Activated CD4-positive, CD25-positive, alpha-beta regulatory T cell treated with anti-CD3 and anti-CD28 coated beads, Interleukin-2, amount 50 U/mL, for 16 hours (primary cell): Measurements from ENCODE around the gene CD151.

Experiments used
- DNase-seq: peaks from one replicate; pipeline ENCODE4 v3.0.0-alpha.2; 2020; ENCODE audit warnings: low read depth, low spot score

CD151 gene

DNA sequence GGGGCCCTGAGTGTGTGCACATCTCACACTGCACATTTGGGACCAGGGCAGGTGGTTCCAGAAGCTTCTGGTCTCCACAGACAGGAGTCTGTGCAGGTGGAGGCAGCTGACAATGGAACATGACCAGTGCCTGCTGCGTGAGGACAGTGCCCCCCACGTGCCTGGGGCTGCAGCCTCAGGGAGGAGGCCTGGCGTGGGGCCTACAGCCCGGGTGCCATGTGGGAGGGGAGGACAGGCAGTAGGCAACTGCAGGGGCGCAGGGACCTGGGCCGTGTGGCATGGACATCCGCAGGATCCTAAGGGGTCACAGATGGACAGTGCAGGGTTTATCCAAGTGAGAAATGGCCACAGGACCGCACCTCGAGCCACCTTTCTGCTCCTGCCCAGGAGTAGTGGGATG, 38.7 kb downstream of the CD151 start:
- DNase-seq, result no peak

DNA sequence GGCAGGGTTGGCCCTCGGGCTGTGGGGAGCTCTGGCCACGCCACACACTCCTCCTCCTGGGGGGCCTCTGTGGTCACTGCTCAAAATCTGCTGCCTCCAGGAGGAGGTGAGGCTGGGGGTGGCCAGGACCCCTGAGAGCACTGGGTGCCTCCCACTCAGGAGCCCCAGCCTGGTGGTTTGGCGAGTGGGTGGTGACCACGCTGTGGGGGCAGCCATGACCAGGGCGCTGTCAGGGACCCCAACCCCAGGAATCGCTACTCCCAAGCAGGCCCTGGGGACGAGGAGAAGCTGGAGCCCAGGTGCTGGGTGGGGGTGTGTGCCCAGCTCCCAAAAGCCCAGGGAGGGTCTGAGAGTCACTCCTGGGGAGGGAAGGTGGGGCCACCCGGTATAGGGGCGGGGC, 40.0 kb downstream of the CD151 start:
- no peak for DNase-seq

DNA sequence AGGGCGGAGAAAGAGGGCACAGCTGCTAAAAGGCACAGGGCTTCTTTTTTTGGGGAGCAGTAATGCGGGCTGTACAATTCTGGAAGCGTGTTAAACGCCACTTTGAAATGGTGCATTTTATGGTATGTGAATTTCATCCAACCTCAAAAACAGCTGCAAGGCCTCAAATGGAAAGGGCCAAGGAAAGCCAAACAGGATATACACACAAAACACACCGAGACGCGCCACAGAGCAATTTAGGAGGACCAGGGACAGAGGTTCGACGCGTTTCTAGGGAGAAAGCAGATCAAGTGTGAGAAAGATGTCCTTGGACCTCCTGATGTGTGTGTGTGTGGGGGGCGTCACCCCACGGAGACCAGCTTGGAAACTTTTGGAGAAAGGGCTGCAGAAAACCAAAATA, 41.0 kb downstream of the CD151 start:
- no peak for DNase-seq

DNA sequence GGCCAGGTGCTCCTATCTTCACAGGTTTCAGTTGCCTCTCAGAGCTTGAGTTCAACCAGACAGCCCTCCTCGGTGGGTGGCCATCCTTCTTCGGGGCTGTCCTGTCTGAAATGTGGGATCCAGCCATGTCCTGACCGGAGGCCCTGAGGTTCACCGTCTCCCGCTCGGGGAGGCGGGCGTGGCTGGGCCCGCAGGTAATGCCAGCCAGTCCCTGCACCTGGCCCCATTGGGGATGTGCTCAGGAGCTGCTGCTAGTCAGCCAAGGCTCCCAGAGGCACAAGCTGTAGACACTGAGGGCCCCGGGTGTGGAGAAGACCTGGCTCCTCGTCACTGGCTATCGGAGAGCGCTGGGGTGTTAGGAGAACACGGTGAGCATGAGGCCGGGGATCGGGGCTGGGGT, 42.5 kb downstream of the CD151 start:
- DNase-seq, result no peak

DNA sequence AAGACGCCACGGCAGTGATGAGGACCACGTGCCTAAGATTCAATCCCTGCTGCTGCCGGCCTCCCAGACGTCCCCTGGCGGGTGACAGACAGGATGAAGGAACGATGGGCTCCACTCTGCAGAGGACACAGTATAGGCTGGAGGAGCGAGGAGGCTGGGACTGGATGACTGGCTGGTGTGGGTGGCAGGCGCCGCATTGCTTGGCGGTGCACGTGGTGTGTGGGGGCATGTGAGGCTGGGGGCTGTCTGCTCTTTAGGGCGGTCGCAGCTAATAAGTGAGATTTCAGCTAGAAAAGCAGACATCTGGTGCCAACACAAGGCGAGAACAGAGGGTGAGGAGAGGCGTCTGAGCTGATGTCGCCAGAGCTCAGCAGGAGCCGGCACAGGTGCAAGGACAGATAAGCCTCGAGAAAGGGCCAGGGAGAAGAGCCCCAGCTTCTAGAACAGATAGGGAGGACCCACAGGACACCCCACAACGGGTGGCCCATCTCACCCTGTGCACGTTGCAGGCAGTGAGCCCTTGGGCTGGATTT, 43.1 kb downstream of the CD151 start:
- no peak for DNase-seq

DNA sequence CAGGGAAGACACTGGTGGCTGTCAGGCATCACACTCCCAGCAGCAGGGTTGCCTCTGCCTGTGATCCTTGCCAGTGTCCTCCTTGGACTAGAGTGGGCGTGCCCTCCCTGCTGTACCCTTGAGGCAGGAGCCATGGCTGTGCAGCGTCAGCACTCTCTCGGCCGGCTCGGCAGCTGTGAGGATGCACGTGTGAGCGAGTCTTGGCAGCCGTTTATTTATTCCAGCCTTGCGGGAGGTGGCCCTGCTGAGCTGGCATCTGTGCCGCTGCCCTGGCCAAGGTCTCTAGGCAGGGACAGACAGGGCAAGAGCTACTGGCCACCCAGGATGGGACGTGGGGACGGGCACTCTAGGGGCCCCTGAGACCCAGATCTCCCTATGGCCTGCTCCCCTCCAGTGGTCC, 43.8 kb downstream of the CD151 start:
- no peak for DNase-seq

DNA sequence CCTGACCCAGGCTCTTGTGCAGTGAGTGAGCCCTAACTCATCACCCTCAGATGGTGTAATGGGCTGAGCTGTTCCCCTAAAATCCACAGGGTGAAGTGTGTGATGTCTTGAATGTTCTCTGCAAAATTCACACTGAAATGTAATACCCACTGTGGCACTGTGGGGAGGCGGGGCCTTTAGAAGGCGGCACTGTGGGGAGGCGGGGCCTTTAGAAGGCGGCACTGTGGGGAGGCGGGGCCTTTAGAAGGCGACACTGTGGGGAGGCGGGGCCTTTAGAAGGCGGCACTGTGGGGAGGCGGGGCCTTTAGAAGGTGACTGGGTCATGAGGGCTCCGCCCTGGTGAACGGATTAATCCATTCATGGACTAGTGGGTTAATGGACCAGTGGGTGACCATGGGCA, 44.8 kb downstream of the CD151 start:
- DNase-seq, result no peak

DNA sequence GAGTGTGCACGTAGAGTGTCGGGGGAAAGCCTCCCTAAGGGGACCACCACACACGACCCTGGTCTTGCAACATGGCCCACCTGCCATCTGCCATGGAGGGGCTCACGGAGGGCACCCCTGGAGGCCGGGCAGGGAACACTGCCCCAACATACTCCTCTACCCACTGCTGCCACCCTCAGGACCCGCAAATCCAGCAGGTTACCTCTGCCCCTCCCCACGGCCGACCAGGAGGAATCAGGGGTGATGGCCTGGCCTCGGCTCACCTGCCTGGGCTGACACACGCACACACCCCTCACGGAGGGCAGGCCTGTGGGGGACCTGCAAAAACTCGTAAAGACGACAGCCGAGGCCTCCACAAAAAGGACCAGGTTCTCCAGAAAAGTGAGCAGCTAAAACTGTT, 47.7 kb downstream of the CD151 start:
- DNase-seq, result no peak

DNA sequence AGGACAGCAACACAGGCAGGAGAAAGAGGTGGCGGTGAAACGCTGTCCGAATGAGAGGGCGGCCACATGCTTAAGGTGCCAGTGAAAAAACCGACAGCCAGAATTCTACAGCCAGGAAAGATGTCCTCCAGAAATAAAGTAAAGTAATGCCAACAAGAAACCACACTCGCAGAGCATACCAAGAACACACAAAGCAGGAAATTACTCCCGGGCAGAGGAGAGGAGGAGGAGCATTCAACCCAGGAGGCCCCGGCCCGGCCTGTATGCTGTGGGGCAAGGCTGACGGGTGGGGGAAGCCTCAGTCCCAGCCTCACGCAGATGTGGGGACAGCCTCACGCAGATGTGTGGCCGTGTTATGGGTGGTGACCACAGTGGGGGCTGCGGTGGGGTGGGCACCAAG, 49.8 kb downstream of the CD151 start:
- DNase-seq, result no peak

DNA sequence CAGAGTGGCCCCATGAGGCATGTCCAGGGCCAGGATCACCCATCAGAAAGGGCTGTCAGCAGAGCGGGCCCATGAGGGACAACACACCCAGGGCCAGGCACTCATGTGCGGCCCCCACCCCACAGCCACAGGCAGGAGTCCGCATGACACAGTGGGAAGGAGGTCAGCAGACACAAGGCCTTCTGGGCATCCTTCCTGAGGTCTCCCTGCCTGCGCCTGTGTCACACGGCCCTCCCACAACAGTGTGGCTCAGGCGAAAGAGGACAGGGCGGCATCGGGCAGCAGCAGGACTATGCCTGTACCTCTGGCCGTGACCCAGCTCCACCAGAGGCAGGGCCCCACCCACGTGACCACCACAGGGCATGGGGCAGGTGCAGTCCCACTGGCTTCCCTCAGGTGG, 50.8 kb downstream of the CD151 start:
- DNase-seq, result no peak

DNA sequence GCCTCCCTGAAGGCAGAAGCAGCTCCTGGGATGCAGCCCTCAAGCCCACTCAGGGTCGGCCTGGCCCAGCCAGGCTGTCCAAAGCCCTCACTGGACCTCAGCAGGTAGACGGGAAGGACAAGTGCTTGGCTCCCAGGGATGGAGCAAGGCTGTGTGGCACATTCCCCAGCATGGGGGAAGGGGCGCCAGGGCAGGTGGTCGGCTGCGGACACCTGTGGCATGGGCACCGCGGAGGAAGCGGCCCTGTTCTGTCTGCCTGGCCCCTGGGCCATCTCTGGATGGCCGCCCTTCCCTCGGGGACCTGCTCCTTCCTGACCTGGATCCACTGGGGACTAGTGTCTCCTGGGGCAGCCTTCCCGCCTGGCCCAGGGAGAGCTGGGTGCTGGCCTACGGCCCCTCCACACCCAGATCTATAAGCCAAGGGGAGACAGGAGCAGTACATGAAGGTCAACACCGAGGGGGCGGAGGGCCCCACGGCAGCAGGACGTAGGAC, 51.9 kb downstream of the CD151 start:
- no peak for DNase-seq

DNA sequence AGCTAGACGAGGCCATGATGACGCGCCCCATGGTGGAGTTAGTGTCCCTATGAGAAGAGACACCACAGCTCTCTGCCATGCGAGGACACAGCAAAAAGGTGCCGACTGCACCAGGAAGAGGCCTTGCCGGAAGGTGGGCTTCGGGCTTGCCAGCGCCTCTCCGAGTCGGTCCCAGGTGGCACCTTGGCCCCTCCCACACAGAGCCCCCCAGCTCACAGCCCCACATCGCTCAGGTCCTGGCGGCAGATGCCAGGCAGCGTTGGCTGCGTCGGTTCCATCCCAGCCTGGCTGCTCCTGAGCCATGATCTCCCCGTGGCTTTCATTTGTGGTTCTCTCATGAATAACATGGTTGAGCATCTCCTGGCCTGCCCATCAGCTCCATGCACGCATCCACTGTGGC, 53.8 kb downstream of the CD151 start:
- no peak for DNase-seq

DNA sequence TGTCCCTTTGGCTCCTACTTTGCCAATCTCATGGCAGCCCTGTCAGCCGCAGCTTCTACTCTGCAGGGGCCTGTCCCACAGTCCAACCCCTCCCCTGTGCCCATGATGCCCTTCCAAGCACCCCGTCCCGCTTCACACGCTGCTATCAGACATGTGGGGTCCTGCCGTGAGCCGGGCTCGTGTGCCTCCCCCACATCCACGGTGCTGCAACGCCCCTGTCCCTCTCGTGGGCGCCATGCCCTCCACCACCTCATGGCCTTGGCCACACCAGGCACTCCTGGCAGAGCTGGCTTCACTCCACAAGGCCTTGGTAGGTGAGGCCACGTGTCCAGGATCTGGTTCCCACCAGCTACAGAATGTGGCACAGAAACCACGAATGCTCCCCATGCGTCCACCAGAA, 54.8 kb downstream of the CD151 start:
- no peak for DNase-seq
